Measurements from ENCODE around the gene ZDBF2. TPM values are rescaled to one million over a fixed set of nuclear protein-coding genes. Genes with fewer than 3 reads are reported as not detected.
A peak's percentile ranks its signal among the peaks of the same experiment; 100 is the strongest.
"Not testable (repeated sequence)": the region's sequence is repeated elsewhere in the genome, so short reads cannot be mapped to it uniquely, and the experiment has no call there.

The ZDBF2 gene
- polyA plus RNA-seq (ENCODE audit: low read depth in 6 of 6), result 1 to 10 TPM; 3.3 to 6.5 (median 3.7) TPM

DNA sequence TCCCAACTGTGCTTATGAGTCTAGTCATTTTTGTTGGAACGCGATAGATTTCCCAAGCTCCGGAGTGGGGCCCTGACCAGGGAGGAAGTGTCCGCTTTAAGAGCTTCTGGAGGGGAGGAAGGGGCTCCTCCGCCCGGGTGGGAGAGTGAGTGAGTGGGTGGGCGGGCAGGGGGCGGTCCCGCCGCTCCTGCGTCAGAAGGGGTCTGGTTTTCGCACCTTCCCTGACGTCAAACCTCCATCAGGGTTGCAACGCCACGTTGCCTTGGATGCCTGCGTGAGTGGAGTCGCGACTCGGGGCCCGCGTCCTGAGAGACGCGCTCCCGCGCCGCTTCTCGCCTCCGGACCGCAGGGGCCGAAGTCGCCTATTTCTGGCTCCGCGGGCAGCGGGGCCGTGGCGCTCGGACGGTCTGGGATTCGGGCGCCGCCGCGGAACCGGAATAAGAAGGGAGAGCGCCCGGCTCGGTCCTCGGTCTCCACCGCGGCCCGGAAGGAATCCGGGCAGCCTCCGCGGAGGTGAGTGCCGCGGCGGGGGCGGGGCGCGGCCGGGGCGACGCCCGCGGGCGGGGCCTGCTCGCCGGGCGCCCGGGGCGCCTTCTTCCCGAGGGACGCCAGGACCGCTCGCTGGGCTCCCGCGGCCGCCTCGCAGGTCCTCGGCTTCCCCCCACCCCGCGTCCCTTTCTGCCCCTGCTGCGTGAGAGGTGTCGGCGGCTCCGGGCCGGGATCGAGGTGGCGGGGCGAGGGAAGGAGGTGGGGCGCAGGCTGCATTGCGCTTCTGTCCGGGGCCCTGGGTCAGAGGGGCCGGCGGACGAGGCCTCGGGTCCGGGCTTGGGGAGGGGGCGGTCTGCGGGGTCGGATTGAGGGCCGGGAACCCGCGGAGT is at the start of gene ZDBF2:
Gene ZDBF2, plus strand, starts transcription at position 230 of the 878 bp plus-strand sequence. CDS start 7,187 bp downstream, outside the sequence.
- Mint-ChIP-seq H3K4me1 (peaks cover 12 to 18% (median 16%) of the 10 kb centered on the region in 3 donors), H3K4me3 (peak within 1 kb of the TSS; percentile 85 to 97 (median 90)), H3K9me3 (peaks cover 0 to 16% (median 0%) of the 10 kb centered on the region in 7 donors), H3K27ac (peak within 1 kb of the TSS; percentile 83 to 97 (median 92)), H3K36me3 (no peaks in the 10 kb centered on the region), H3K27me3 (peaks cover 20 to 51% (median 43%) of the 10 kb centered on the region in 3 donors)
- peak; percentile 79 to 80 for ATAC-seq (ENCODE audit: low read depth in 2 of 2)
- peak; percentile 53 for DNase-seq

DNA sequence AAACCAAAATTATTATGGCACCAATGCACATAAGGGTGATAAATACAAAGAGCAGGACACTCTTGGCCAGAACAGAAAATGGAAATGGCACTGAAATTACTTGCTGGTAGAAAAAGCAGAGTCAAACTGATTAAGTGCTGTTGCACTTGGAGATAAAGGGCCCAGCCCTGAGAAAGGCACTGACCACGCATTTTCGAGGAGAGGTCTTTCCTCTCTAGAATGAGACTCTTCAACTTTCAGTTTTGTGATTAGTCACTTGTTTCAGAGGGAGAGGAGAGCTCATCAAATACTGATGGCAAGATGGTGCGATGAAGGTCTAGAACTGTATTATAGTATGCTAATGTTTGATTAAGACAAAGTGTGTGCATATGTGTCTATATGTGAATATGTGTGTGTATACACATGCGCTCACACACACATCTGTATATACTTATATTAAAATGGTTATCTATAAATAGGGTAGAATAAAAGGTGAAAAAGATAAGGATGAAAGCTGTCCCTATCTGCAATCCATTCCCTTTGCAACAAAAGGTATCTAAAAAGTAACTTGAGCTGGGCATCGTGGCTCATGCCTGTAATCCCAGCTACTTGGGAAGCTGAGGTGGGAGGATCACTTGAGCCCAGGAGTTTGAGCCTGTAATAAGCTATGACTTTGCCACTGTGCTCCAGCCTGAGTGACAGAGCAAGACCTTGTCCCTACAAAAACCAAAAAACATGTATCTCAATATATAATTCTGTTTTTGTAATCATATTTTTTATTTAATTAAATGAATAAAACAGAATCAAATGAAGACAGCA is 48.8 kb upstream of the ZDBF2 start:
- no peak overlapping the region for H3K4me3 Mint-ChIP-seq
- peaks cover 8 to 32% (median 17%) of the 10 kb centered on the region in 7 donors for H3K9me3 Mint-ChIP-seq
- peaks cover 12 to 23% (median 14%) of the 10 kb centered on the region in 3 donors for H3K27me3 Mint-ChIP-seq
- DNase-seq (no peak), ATAC-seq (ENCODE audit: low read depth in 2 of 2) (no peak)
- H3K36me3 Mint-ChIP-seq, result peaks cover 4 to 21% of the 10 kb centered on the region in 2 donors
- H3K4me1 Mint-ChIP-seq, result no peaks in the 10 kb centered on the region
- H3K27ac Mint-ChIP-seq, result no peak overlapping the region

DNA sequence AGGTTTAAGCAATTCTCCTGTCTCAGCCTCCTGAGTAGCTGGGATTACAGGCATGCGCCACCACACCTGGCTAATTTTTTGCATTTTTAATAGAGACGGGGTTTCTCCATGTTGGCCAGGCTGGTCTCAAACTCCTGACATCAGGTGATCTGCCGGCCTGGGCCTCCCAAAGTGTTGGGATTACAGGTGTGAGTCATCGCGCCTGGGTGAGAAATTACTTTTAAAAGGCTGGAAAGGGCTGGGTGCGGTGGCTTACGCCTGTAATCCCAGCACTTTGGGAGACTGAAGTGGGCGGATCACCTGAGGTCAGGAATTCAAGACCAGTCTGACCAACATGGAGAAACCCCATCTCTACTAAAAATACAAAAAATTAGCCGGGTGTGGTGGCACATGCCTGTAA is 45.8 kb upstream of the ZDBF2 start:
- DNase-seq; H3K4me1 Mint-ChIP-seq; H3K4me3 Mint-ChIP-seq; ATAC-seq (ENCODE audit: low read depth in 2 of 2); H3K27ac Mint-ChIP-seq: not testable (repeated sequence)
- H3K27me3 Mint-ChIP-seq, result peaks cover 12 to 25% (median 23%) of the 10 kb centered on the region in 3 donors
- peaks cover 2 to 18% (median 9%) of the 10 kb centered on the region in 7 donors for H3K9me3 Mint-ChIP-seq
- peaks cover 4 to 13% of the 10 kb centered on the region in 2 donors for H3K36me3 Mint-ChIP-seq

DNA sequence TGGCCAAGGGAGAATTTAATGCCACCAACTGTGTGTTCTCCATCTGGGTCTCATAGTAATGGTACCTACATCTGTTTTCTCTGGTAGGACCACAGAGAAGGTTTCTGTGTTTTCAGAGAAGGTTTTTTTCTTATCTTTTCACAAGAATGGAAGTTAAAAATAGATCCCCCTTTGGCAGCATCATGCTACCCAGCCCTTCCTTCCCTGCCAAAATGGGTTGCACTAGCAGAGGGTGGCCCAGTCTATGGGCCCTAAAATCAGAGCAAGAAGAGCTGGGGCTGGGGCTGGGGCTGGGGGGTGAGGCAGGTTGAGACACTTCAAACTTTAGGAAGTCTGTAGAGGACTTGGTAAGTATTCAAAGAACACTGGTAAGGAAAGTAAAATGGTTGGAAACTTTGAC is 44.8 kb upstream of the ZDBF2 start:
- Mint-ChIP-seq H3K36me3 (peaks cover 4 to 13% of the 10 kb centered on the region in 2 donors), H3K4me1 (no peaks in the 10 kb centered on the region), H3K9me3 (peaks cover 2 to 18% (median 9%) of the 10 kb centered on the region in 7 donors), H3K27me3 (peaks cover 21 to 27% (median 25%) of the 10 kb centered on the region in 3 donors), H3K4me3 (no peak overlapping the region), H3K27ac (no peak overlapping the region)
- no peak for DNase-seq
- no peak for ATAC-seq (ENCODE audit: low read depth in 2 of 2)

DNA sequence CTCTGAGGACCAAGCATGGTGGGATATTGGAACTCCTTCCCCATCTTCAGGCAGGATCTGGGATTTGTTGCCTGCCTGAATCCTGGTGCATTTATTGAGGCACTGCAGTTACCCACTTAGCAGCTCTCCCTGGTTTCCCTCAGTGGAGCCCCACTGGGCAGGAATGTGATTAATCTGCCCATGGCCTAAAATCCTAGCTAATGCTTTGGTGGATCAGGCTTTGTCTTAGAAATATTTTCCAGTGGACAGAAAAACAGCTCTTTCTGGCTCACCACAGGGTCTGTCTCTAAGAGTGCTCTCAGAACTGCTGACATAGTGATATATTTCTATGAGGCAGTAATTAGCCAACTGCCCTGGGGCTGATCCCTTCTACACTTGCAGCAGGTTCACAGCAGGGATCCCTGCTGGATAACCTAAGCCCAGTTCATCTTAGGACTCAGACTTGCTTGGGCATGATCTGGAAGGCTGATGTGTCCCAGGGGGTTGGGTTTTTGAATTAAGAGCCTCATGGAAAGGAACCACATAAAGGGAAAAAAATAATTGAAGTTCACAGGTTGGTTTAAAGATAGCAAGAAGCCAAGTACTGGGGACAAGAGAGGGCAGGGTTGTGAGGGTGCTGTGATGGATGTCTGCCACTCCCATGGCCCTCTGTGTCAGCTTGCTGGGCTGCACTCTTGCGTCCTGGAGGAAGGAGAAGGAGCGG is 44.3 kb upstream of the ZDBF2 start:
- H3K9me3 Mint-ChIP-seq, result peaks cover 2 to 18% (median 9%) of the 10 kb centered on the region in 7 donors
- H3K27me3 Mint-ChIP-seq, result peaks cover 21 to 27% (median 25%) of the 10 kb centered on the region in 3 donors
- H3K4me3 Mint-ChIP-seq, result no peak overlapping the region
- H3K27ac Mint-ChIP-seq, result no peak overlapping the region
- ATAC-seq (ENCODE audit: low read depth in 2 of 2), result no peak
- H3K4me1 Mint-ChIP-seq, result no peaks in the 10 kb centered on the region
- H3K36me3 Mint-ChIP-seq, result peaks cover 4 to 13% of the 10 kb centered on the region in 2 donors
- no peak for DNase-seq

DNA sequence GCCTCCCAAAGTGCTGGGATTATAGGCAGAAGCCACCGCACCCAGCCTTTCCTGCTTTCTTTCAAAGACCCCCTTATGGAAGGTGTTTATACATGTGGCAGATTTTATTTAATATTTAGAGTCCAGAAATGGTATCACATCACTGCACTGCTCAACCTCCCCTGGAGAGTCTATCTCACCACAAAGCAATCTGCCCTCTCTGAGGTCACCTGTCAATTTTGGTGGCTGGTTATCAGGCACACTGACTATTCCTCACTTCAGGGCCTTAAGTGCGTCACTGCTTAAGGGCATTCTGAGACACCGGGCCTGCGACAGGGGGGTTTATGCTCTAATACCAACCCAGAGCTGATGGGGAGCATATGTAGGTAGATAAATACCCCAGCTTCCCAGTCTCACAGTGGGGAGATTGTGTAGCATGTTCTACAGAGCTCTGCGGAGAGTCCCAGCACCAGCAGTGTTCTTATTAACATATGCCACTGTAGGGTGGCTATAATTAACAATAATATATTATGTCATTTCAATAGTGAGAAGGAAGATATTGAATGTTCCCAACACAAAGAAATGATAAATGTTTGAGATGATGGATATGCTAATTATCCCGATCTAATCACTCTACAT is 42.7 kb upstream of the ZDBF2 start:
- Mint-ChIP-seq H3K36me3 (peaks cover 4 to 13% of the 10 kb centered on the region in 2 donors), H3K9me3 (peaks cover 2 to 23% (median 13%) of the 10 kb centered on the region in 7 donors), H3K4me1 (no peaks in the 10 kb centered on the region), H3K27me3 (peaks cover 21 to 25% (median 23%) of the 10 kb centered on the region in 3 donors), H3K27ac (no peak overlapping the region), H3K4me3 (no peak overlapping the region)
- DNase-seq (no peak), ATAC-seq (ENCODE audit: low read depth in 2 of 2) (no peak)

DNA sequence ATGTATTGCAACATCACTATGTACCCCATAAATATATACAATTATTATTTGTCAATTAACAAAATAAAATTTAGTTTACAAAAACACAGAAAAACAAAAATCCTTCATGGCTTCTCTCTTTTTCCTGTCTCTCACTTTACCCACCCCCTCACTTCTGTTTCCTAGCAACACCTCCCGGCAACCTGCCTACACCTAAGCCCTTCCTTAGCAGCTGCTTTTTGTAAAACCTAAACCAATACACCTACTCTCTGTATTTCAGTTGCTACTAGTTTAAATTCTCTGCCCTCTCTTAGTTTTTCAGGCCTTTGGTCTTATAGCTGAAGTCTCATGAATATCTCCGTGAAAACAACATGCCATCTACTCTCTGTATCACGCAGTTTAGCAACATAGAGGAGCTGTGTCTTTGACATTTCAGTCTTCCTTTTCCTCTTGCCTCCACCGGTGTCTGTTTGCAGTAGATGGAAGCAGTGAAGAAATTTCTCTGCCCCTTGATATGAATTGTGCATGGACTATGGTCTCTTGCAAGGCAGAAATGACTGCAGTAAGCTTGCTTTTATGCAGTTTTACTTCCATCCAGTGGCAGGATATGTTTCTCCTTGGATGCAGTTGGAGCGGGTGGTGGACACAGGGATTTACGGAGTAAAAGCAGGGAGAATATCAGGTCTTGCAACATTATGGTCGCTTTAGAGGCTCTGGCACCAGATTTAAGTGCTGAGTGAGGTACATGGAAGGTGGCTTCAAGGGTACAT is 42.0 kb upstream of the ZDBF2 start:
- no peak for ATAC-seq (ENCODE audit: low read depth in 2 of 2)
- peaks cover 19 to 23% (median 23%) of the 10 kb centered on the region in 3 donors for H3K27me3 Mint-ChIP-seq
- no peak overlapping the region for H3K4me3 Mint-ChIP-seq
- H3K9me3 Mint-ChIP-seq, result peaks cover 2 to 19% (median 9%) of the 10 kb centered on the region in 7 donors
- H3K36me3 Mint-ChIP-seq, result peaks cover 3 to 12% of the 10 kb centered on the region in 2 donors
- no peak for DNase-seq
- H3K27ac Mint-ChIP-seq, result peak overlapping the region in 1 of 6 donors; percentile 30
- no peaks in the 10 kb centered on the region for H3K4me1 Mint-ChIP-seq

DNA sequence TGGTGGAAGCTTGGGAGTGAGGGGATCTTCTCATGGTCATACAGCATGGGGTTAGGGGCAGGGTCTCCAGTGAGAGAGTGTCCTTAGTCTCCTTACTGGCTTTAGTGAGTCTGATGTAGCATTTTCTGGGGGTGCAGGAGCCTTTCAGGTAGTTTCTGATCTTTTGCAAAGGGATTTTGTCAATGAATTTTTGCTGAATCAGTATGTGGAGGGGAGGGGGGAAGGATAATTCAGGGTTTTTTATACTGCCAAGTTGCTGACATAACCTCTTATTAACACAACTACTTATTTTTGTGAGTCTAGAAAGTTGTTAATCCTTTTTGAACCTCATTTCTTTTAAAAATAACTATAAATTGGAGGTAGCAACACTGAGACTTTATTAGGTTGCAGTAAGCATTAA is 35.3 kb upstream of the ZDBF2 start:
- no peaks in the 10 kb centered on the region for H3K36me3 Mint-ChIP-seq
- ATAC-seq (ENCODE audit: low read depth in 2 of 2), result no peak

DNA sequence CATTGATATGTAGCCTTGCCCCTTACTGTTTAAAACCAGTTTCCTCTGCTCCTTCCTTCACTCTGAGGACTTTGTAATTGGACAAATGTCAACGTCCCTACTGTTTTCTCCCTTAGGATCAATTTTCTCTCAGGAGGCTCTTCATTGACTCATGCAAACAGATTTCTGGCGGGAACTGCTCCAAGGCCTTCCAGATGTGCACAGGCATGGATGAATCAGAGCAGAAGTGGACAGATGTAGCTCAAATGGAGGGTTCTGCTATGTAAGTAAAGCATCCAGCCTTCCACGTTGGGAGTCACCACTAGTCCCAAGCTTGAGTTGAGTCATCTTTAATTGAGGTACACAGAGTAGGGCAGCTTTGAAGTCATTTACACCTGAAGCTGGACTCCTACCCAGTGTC is 34.1 kb upstream of the ZDBF2 start:
- Mint-ChIP-seq H3K36me3 (no peaks in the 10 kb centered on the region), H3K27me3 (peaks cover 4 to 9% (median 5%) of the 10 kb centered on the region in 3 donors), H3K27ac (no peak overlapping the region), H3K4me3 (no peak overlapping the region), H3K4me1 (peaks cover 6 to 9% (median 6%) of the 10 kb centered on the region in 3 donors), H3K9me3 (peaks cover 0 to 9% (median 5%) of the 10 kb centered on the region in 7 donors)
- DNase-seq (no peak), ATAC-seq (ENCODE audit: low read depth in 2 of 2) (no peak)

More for the DNA sequence above, 35.3 kb upstream of the ZDBF2 start:
- Mint-ChIP-seq H3K4me3 (no peak overlapping the region), H3K27ac (no peak overlapping the region), H3K27me3 (peaks cover 7 to 9% (median 8%) of the 10 kb centered on the region in 3 donors), H3K9me3 (peaks cover 0 to 9% (median 5%) of the 10 kb centered on the region in 7 donors), H3K4me1 (no peaks in the 10 kb centered on the region)
- no peak for DNase-seq

DNA sequence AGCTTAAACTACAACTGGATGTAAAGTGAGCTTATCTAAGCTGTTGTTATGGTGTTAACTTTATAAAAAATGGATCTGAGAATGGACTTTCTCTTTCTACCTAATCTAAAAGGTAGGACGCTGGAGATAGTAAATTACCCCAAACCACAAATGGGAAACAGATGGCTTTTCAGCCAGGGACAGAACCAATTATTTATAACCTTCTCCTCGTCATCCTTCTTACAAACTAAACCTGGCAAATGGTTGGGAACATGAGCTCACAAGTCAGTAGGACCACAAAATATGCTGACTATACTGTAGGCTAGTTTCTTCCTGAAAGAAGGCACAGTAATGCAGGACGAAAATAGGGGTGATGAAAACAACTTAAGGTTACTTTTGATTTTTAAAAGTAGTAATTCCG is 32.7 kb upstream of the ZDBF2 start:
- Mint-ChIP-seq H3K9me3 (peaks cover 0 to 4% (median 0%) of the 10 kb centered on the region in 7 donors), H3K27me3 (peaks cover 4 to 9% (median 5%) of the 10 kb centered on the region in 3 donors), H3K36me3 (no peaks in the 10 kb centered on the region), H3K4me3 (no peak overlapping the region), H3K4me1 (peaks cover 13 to 20% (median 19%) of the 10 kb centered on the region in 3 donors), H3K27ac (no peak overlapping the region)
- DNase-seq, result no peak
- ATAC-seq (ENCODE audit: low read depth in 2 of 2), result no peak

DNA sequence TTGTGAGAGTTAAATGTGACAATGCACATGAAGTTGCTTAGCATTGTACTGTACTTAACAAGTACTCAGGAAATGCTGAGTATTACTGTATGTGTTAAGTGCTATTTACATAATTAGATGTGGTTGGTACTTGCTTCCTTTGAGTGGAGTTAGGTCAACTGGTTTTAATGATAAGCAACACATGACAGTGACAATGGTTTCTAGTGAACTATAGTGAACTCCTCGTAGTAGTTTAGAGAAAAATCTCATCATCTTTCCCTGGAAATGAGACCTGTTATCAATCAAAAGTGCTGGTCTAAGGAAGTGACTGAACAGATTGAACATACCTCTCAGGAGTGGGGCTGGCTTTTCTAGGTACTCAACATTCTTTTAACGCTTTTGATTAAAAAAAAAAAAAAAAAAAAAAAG is 29.2 kb upstream of the ZDBF2 start:
- peak overlapping the region; percentile 54 to 84 (median 67) for H3K4me3 Mint-ChIP-seq
- peaks cover 0 to 4% (median 0%) of the 10 kb centered on the region in 7 donors for H3K9me3 Mint-ChIP-seq
- peaks cover 16 to 31% (median 30%) of the 10 kb centered on the region in 3 donors for H3K4me1 Mint-ChIP-seq
- DNase-seq (no peak), ATAC-seq (ENCODE audit: low read depth in 2 of 2) (peak; percentile 43 to 45)
- no peaks in the 10 kb centered on the region for H3K36me3 Mint-ChIP-seq
- peak overlapping the region; percentile 70 to 96 (median 94) for H3K27ac Mint-ChIP-seq
- peaks cover 6 to 12% (median 11%) of the 10 kb centered on the region in 3 donors for H3K27me3 Mint-ChIP-seq

All from naive B cell (primary cell).